GM12874 (cell line): ENCODE data around the gene RAB34.

Source experiments
- CTCF ChIP-seq: IDR thresholded peaks from 2 replicates; pipeline ENCODE4 v1.5.1; 2011; ENCODE audit warnings: low read depth, mild to moderate bottlenecking, control low read depth, low read length, moderate library complexity; ENCODE audit not compliant: insufficient read depth

The RAB34 gene

GRCh38 chr17:28705728-28706334 lies 11.8 kb downstream of the RAB34 start:
- no peak for TF ChIP-seq CTCF

GRCh38 chr17:28705074-28705659 lies 12.5 kb downstream of the RAB34 start:
- TF ChIP-seq CTCF, result no peak

GRCh38 chr17:28704219-28704858 lies 13.3 kb downstream of the RAB34 start:
- TF ChIP-seq CTCF, result no peak

GRCh38 chr17:28703552-28704218 lies 14.0 kb downstream of the RAB34 start:
- TF ChIP-seq CTCF, result no peak

- no peak for TF ChIP-seq CTCF
Measured at GRCh38 chr17:28702752-28703150, 14.9 kb downstream of the RAB34 start.

GRCh38 chr17:28702026-28702751 lies 15.5 kb downstream of the RAB34 start:
- TF ChIP-seq CTCF, result no peak

GRCh38 chr17:28700830-28701492 lies 16.7 kb downstream of the RAB34 start:
- TF ChIP-seq CTCF, result no peak
